Stimulated activated CD4-positive, alpha-beta T cell treated with anti-CD3 and anti-CD28 coated beads, Interleukin-12 subunit alpha, Interleukin-12 subunit beta, amount 100 ng/mL, for 48 hours (primary cell): Measurements from ENCODE around the gene HTT-AS.
A peak's percentile ranks its signal among the peaks of the same experiment; 100 is the strongest.
"Not testable (repeated sequence)": the region's sequence is repeated elsewhere in the genome, so short reads cannot be mapped to it uniquely, and the experiment has no call there.

Experiments
- DNase-seq, 3 donors: peaks; one replicate each; pipeline ENCODE4 v3.0.0-alpha.2; 2020; ENCODE audit warnings: low read depth in 2 of 3, low spot score in 1 of 3

The HTT-AS gene

DNA sequence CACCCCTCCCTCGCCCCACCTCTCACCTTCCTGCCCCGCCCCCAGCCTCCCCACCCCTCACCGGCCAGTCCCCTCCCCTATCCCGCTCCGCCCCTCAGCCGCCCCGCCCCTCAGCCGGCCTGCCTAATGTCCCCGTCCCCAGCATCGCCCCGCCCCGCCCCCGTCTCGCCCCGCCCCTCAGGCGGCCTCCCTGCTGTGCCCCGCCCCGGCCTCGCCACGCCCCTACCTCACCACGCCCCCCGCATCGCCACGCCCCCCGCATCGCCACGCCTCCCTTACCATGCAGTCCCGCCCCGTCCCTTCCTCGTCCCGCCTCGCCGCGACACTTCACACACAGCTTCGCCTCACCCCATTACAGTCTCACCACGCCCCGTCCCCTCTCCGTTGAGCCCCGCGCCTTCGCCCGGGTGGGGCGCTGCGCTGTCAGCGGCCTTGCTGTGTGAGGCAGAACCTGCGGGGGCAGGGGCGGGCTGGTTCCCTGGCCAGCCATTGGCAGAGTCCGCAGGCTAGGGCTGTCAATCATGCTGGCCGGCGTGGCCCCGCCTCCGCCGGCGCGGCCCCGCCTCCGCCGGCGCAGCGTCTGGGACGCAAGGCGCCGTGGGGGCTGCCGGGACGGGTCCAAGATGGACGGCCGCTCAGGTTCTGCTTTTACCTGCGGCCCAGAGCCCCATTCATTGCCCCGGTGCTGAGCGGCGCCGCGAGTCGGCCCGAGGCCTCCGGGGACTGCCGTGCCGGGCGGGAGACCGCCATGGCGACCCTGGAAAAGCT lies at the start of gene HTT-AS, which contains the start of gene HTT:
TSS of gene HTT-AS (minus strand) at position 461 of the 768 bp plus-strand sequence.
TSS of gene HTT (plus strand) at position 604 of the 768 bp plus-strand sequence. CDS start at position 749, 145 bp downstream.
- peak; percentile 95 to 97 (median 97) for DNase-seq

DNA sequence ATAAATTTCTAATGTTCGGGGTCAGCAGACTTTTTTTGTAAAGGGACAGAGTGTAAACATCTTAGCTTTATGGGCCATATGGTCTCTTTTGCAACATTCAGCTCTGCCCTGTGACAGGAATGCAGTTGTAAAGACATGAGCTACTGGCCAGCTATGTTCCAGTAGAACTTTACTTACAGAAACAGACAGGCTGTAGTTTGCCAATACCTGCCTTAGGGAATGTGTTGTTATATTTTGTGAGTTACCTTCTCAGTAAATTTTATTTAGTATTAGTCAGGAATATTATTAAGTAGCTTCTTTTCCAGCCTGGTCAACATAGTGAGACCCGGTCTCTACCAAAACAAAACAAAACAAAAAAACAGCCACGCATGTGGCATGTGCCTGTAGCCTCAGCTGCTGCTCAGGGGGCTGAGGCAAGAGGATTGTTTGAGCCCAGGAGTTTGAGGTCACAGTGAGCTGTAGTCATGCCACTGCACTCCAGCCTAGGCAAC lies 48.9 kb upstream of the HTT-AS start:
- no peak for DNase-seq

DNA sequence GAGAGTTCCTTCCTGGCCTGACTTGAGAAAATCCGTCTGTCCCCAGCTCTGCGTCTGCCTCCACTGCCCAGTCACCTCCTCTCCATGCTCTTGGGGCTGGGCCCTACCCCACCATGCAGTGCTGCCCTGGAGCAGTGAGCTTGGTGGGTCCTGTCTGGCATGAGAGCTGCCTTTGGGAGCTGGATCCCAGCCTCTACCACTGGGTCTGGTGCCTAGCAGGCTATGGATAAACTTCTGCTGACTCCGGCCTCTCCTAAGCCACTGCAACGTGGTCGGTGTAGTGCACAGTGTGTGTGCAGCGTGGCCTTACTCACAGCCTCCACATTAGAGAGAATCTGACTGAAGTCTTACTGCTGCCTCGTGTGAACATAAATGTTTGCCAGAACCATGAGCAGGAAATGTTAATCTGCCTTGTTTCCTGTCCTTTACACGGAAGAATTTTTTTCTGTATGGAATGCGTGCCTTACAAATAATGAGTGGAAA lies 47.8 kb upstream of the HTT-AS start:
- no peak for DNase-seq

DNA sequence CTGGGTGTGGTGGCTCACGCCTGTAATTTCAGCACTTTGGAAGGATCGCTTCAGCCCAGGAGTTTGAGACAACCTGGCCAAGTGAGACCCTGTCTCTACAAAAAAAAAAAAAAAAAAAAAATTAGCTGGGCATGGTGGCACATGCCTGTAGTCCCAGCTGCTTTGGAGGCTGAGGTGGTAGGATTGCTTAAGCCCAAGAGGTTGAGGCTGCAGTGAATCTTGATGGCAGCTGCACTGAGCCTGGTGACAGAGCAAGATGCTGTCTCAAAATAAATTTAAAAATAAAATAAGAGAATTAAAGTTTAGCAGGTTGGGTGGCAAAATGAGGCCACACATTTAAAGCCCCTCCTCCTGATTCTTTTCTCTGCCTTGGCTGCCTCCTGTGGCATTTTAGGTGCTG lies 47.3 kb upstream of the HTT-AS start:
- DNase-seq: no peak

DNA sequence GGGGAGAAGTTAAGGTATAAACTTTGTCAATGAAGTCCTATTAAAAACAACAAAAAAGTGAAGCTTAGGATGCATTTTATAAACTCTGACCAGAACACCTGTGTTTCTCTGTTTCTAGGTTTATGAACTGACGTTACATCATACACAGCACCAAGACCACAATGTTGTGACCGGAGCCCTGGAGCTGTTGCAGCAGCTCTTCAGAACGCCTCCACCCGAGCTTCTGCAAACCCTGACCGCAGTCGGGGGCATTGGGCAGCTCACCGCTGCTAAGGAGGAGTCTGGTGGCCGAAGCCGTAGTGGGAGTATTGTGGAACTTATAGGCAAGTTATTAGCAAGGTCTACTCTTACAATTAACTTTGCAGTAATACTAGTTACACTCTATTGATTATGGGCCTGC lies 46.8 kb upstream of the HTT-AS start:
- DNase-seq: no peak

DNA sequence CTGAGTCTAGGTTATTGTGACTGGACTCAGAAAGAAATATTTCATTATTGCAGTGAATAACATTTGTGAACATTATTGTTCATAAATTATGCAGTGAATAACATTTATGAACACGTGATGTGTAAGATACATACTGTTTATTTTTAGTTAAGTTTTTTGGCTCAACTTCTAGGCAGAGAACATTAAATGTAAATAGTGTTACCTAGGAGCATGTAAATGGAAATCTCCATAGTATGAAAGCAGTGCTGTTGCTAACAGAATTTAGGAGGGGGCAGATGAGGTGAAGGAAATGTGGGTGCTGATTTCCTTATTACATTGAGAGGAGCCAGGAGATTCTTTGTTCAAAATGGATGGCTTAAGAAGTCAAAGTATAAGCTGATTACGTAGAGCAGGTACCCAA lies 45.1 kb upstream of the HTT-AS start:
- no peak for DNase-seq

DNA sequence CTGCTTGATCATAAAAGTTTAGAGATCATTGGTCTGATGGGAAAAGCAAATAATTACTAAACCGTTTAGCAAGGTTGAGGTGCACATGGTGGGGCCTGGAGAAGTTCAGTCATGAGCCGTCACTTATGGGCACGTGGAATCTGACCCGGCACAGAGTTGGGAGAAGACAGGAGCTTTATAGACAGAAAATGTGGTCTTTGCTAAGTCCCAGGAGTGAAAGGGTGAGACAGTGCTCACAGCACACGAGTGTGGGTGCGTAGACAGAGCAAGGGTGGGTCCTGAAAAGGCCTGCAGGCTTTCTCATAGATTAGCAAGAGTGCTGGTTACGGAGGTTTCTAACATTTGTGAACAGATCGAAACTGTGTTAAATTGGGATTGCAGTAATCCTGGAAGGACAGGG lies 44.0 kb upstream of the HTT-AS start:
- no peak for DNase-seq

DNA sequence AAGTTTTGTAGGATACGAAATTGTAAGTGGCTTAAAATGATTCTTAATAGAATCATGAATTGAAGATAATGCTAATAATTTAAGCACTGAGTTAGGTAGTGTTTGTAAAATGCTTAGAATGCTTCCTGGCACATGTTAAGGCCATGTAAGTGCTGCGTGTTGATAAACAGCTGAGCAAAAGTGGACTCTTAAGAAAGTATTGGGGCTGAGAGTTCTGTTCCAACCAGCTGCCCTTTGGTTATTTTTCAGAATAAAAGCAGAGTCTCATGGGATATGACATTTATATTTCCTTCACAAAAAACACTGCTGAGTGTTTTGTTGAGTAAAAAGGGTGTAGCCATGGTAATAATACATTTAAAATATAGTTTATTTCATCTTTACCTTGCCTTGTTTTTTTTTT lies 42.6 kb upstream of the HTT-AS start:
- no peak for DNase-seq

DNA sequence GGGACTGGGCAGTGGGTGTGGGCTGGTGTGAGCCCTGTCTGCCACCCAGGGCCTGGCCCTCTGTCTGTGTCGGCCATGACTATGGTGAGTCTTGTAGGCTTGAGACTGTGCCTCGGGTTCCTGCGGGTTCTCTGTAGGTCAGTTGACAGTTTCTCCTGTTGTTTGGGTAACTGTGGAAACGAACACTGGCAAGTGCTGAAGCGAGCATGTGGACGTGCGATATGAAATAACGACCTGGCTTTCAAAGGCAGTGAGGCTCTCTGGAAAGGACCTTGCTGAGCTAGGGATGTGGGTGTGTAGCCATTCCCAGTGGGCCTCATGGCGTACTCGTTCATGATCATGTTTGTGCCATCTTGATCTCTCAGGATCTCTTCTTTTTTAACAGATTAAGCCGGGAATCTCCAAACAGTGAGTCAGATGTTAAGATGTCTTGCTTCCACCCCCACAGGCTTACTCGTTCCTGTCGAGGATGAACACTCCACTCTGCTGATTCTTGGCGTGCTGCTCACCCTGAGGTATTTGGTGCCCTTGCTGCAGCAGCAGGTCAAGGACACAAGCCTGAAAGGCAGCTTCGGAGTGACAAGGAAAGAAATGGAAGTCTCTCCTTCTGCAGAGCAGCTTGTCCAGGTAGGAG lies 41.4 kb upstream of the HTT-AS start:
- no peak for DNase-seq

DNA sequence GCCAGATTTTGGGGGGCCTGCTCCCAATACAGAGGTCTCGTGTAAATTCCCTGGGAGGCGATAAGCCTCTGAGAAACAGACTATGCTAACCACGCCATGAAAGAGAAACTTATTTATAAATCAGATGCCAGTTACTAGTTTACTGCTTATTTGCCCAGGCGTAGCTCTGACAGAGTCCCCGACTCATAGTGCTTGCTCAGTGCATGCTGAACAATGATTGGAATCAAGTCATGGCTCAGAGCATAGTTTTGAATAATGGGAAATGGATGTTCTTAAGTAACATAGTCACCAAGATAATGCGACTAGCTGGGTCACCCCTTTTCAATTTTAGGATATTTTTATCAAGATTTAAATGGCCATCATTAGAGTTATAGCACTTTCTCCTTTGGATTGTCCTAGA lies 40.0 kb upstream of the HTT-AS start:
- DNase-seq: no peak

DNA sequence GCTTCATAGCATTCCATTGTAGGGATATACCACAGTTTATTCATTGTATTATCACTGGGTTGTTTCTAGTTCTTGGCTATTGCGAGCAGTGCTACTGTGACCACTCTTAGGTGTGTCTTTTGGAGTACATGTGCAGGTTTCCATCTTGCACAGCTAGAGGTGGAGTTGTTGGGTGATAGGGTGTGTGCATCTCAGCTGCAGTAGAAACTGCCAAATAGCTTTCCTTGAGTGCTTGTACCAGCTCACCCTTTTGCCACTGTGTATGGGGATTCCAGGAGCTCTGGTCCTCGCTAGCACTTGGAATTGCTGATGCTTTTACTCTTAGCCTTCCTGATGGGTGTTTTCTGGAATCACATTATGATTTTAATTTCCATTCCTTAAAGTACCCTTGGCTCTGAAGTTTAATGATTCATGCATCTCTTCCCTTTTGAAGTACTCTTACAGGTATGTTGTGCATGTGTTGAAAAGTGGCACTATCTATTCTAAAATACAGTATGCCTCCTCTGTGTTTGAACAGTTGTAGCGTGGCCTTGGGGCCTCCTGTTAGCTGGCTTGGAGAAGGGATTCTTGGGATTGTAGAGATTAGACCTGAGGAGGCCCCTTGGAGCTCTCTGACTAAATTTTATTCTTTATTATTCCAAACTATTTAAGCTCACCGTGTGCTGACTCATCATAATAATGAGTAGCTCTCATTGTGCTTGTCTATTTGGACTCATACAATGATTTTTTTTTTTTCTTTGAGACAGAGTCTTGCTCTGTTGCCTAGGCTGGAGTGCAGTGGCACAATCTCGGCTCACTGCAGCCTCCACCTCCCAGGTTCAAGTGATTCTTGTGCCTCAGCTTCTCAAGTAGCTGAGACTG lies 38.5 kb upstream of the HTT-AS start:
- no peak for DNase-seq

DNA sequence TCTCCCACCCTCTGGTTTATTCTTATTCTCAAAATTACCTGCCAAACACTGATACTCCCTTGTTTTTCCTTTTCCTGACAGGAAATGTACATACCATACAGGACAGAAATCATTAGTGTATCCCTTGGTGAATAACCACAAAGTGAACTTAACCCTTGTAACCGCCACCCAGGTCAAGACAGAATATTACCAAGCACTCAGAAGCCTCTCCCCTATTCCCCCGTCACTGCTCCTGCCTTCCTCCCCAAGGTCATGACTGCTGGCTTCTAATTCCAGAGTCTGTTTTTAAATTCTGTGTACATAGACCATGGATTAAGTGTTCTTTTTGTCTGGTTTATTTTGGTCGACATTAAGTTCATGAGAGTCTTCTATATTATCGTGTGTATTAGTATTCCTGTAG lies 37.9 kb upstream of the HTT-AS start:
- DNase-seq: no peak

DNA sequence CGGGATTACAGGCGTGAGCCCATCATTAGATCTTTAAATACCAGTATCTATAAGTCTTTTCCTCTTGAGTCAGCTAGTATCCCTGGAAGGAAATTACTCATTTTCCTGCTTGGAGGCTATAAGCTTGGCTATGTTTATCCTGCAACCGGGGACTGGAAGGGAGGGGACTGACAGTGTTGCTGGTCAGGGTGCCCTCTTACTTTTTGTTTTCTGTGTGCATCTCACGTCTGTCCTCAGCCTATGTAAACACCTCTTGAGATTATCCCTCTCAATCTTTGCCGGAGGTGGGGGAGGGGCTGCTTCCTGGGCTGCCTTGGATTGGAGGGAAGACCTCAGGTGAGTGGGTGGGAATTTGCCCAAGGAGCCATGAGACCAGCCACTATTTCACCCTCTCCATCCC lies 37.1 kb upstream of the HTT-AS start:
- no peak for DNase-seq

DNA sequence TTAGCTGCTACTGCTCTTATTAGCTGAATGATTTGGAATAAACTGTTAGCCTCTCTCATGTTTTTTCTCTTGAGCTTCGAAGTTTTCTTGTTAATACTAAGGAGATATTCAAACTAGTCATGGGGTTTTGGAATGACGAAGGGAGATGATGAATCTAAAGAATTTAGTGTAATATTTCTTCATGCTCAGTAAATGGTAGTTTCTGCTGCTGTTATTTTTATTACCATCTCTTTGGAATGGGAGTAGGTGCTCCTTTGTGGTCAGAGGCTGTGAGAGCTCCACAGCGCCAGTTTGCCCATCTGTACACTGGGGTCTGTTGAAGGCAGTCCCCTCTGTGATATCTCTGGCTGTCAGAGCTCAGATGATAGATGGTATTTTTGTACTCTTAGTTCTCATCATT lies 33.9 kb upstream of the HTT-AS start:
- no peak for DNase-seq

DNA sequence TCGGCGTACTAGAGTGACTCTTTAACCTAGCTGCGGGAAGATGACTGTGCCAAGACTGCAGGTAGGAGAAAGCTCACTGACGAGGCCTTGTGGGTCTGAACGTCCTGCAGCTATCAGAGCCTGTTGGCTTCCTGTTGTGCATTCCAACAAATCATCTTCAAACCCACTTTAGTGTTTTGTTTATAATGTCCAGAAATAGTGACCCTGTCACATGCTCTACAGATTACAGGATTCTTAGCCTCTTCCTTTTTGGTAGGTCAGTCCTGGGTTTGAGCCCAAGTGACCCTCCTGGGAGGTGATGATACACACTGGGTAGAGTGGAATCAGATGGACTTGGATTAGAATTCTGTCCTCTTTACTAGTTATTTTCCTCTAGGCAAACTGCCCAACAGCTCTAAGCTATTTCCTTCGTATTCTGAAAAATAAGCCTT lies 33.4 kb upstream of the HTT-AS start:
- no peak for DNase-seq

DNA sequence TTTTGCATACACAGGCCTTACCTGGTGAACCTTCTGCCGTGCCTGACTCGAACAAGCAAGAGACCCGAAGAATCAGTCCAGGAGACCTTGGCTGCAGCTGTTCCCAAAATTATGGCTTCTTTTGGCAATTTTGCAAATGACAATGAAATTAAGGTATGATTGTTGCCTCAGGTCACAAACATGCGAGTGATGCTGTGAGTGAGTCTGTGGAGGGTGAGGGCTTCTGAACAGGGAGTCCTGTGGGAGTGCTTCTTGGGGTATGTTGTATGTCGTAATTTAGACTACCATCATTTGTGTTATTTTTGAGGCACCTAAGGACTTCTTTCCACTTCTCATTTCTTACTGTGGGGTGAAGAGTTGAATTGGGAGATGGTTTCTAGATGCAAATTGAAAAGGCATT lies 32.9 kb upstream of the HTT-AS start:
- DNase-seq: no peak

DNA sequence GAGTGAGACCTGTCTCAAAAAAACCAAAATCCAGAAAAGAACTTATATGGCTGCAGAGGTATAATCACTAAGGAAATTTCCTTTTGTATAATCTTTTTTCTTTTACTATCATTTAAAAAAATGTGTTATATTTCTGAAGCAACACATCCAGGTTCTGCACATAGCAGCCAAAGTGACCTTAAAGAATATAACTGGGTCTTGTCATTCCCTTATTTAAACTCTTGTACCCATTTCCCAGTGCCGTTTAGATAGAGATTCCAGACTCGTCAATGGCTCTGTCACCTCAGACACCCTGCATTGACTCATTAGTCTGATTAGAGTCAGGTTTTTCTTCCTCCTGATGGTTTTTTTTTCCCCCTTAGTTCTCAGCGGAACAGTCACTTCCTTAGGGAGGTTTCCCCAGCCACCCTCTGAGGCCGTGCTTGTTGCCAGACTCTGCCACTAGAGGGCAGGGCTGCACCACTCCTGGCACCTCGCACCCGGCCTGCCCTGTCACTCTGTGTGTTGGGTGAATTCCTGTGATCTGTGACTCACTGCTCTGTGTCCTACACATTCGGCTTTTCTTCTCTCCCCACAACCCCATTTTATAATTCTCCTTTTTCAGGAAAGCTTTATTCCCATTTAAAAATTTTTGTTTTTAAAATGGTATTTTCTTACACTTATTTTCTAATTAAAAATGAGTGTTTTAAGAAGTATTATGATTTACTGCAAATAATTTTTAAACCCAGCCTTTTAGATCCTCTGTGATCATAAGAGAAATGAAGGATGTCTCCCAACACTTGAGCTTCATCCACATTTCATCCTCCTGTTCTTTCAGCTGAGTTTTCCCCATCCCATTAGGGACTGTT lies 32.2 kb upstream of the HTT-AS start:
- peak; percentile 84 to 96 (median 87) for DNase-seq

DNA sequence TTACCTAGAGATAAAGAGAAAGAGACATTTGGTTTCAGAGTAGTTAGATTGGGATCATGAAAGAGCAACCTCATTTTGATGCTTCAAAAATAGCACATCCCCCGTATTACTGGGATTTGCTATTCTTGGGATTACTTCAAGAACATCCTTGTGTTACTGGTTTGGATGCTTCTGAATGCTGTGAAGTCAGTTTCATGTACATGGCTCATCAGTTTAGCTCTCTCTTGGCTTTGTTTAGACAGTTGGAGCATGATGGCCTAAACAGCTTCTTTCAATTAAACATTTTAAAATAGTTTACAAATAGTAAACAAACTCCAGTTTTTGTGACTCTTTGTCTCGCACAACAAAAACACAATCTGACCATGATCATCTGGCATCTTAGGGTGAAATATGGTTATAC lies 24.0 kb upstream of the HTT-AS start:
- DNase-seq: no peak

DNA sequence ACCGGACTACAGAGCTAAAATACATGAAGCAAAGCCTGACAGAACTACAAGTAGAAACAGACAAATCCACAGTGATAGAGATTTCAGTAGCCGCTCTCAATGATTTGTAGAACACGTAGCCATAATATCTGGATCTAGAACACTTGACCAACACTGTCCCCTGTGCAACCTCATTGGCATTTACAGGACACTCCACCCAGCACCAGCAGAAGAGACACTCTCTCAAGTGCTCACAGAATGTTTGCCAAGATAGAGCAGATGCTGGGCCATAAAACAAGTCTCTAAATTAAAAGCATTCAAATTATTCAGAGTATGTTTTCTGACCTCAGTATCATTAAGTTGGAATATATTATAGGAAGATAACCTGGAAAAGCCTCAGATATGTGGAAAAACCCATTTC lies 21.9 kb upstream of the HTT-AS start:
- DNase-seq: no peak

DNA sequence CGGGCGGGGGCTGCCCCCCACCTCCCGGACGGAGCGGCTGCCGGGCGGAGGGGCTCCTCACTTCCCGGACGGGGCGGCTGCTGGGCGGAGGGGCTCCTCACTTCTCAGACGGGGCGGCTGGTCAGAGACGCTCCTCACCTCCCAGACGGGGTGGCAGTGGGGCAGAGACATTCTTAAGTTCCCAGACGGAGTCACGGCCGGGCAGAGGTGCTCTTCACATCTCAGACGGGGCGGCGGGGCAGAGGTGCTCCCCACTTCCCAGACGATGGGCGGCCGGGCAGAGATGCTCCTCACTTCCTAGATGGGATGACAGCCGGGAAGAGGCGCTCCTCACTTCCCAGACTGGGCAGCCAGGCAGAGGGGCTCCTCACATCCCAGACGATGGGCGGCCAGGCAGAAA lies 20.4 kb upstream of the HTT-AS start:
- not testable (repeated sequence) for DNase-seq

DNA sequence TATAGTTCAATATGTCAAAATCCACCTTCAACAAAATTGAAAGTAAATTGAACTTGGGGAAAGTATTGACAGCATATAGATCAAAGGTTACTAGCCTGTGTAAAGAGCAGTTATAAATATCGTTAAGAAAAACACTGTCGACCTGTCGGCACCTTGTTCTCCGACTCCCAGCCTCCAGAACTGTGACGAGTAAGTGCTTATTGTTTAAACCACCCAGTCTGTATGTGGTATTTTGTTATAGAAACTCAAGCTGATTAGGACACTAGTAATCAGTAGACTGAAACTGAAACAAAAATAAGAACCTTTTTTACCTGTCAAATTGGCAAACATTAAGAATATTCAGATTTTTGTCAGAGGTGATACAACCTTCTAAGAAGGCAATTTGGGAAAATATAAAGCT lies 17.1 kb upstream of the HTT-AS start:
- DNase-seq: no peak
